GM19025 (cell line): Measurements from ENCODE around the gene EFNA2.
"Not testable (repeated sequence)": the region's sequence is repeated elsewhere in the genome, so short reads cannot be mapped to it uniquely, and the experiment has no call there.

ENCODE experiments used
- ATAC-seq: cut with Tn5 transposase; IDR thresholded peaks from one replicate; pipeline ENCODE4 v1.9.1; 2021; ENCODE audit warnings: mild to moderate bottlenecking, low read depth, moderate library complexity; ENCODE audit not compliant: unreplicated experiment

EFNA2 gene

DNA sequence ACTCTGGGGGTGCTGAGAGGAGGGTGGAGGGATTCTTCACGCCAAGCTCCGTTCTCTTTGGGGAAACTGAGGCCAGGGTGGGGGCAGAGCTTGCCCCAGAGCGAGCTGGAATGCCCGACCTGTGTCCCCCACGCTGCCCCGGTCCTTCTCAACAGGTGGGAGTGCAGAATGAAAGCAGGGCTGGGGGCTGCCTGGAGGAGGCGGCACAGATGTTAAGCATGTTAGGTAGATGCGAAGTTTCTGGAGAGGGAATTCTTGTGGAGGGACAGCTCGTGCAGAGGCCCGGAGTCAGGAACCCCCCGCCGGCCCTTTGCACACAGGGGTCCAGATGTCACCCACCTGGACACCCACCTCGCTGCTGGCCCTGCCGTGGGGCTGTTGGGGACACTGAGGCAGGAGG, 9.0 kb downstream of the EFNA2 start:
- no peak for ATAC-seq

DNA sequence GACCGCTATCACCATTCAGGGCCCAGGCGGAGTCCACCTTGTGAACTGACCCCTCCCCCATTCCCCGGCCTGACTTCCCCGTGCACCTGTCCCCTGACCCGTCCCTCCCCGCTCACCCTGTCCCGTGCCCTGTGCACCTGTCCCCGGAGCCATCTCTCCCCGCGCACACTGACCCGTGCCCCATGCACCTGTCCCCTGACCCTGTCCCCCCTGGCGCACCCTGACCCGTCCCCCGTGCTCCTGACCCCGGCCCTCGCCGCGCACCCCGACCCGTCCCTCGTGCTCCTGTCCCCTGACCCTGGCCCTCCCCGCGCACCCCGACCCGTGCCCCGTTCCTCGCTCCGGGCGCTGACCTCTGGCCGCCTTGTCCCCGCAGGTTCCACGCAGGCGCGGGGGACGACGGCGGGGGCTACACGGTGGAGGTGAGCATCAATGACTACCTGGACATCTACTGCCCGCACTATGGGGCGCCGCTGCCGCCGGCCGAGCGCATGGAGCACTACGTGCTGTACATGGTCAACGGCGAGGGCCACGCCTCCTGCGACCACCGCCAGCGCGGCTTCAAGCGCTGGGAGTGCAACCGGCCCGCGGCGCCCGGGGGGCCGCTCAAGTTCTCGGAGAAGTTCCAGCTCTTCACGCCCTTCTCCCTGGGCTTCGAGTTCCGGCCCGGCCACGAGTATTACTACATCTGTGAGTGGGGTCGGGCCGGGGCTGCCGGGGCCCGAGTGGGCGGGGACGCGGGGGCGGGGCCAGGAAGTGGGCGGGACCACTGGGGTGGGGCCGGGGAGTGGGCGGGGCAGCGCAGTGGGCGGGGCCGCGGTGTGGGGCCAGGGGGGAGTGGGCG, 9.7 kb downstream of the EFNA2 start:
- ATAC-seq, result no peak

DNA sequence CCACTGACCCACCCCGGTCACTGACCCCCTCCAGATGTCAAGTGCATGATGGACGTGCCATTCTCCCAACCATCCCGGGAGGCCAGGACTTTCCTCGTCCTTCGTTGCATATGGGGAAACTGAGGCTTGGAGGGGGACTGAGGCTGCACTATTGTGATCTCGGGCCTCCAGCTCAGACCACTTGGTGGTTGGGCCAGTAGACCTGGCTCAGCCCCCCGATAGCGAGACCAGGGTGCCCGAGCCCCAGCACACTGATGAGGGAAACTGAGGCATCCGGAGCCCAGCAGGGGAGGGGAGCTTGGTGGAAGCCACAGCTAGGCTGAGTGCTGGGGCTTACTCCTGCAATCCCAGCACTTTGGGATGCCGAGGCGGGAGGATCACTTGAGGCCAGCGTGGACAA, 10.4 kb downstream of the EFNA2 start:
- ATAC-seq, result no peak

DNA sequence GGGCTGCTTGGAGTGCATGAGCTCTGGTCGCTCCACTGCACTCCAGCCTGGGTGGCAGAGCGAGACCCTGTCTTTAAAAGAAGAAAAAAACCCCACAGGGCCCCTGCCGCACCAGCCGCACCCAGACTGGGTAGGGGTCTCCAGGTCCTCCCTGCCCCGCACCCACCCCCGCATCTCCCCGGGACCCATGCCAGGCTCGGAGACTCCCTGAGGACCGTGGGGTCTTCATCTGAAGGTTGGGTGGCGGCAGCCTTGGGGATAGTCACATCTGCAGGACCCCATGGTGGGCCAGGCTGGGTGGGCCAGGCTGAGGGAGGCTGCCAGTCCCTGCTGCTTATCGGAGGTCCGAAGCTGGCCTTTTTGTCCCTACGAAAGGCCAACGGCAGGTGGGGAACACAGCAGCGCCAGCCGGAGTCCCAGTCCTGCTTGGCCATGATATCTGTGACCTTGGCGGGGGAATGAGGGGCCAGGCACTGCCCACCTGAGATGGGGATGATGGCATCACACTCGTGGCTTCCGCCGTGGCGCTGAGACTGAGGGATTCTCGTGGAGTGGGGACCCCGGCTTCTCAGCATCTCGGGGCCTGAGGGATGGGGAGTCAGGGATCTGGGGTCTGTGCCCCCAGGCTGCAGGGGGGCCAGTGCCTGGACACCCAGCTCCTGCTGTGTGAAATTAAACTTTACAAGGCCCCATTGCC, 11.1 kb downstream of the EFNA2 start:
- ATAC-seq, result no peak

DNA sequence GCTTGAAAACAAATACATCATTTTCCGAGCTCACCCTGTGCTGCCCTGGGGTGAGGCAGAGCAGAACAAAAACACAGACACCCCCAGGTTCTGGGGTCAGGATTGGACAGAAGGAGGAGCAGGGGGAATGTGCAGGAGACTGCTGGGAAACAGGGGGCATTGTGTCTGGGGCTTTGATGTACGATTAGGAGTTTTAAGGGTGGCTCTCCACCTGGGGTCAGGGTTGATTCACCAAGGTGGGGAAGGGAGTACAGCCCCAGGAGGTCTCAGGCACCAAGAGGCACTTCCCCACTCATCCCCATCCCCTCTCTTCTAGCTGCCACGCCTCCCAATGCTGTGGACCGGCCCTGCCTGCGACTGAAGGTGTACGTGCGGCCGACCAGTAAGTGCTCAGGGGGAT, 12.6 kb downstream of the EFNA2 start:
- no peak for ATAC-seq

DNA sequence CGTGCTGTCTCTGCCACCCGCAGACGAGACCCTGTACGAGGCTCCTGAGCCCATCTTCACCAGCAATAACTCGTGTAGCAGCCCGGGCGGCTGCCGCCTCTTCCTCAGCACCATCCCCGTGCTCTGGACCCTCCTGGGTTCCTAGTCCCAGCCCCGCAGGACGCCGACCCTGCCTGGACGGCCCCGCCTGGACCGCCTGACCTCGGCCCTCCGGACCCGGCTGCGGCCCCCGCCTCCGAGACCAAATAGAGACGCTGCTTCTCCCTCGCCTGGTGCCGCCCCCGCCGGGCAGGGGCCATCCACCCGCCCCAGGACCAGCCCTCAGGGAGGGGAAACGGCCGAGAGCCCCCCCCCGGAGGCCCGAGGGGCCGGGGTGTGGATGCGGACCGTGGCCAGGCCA, 14.1 kb downstream of the EFNA2 start:
- ATAC-seq, result no peak

DNA sequence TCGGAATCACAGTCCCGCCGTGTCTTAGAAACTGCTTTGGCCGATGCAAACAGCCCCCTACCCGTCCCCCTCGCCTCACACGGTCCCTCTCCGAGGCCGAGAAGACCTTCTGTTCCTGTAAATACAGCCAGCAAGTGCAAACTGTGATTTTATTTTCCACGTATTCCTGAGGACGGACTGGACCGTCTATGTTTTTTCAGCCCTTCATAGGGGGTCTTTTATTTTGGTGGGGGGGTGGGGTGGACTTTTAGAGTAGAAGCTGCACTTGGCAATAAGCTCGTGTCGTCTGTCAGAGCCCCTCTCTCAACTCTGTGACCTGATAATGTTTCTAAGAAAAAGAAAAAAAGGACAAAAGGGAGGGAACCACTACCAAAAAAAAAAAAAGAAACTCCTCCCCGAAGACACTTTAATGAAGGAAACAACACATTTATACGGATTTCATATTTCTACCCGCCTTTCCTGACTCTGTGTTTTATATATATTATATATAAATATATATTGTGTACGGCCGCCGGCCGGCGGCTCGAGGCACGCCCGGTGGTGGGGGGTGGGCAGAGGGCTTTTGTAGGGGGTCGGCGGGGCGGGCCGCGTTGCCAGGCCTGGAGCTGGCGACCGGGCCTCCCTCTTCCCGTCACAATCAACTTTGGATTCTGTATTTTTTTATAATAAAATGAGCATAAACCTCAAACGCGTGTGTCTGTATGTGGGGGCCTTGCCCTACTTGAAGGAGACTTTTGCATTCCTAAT, 15.2 kb downstream of the EFNA2 start:
- ATAC-seq, result no peak

DNA sequence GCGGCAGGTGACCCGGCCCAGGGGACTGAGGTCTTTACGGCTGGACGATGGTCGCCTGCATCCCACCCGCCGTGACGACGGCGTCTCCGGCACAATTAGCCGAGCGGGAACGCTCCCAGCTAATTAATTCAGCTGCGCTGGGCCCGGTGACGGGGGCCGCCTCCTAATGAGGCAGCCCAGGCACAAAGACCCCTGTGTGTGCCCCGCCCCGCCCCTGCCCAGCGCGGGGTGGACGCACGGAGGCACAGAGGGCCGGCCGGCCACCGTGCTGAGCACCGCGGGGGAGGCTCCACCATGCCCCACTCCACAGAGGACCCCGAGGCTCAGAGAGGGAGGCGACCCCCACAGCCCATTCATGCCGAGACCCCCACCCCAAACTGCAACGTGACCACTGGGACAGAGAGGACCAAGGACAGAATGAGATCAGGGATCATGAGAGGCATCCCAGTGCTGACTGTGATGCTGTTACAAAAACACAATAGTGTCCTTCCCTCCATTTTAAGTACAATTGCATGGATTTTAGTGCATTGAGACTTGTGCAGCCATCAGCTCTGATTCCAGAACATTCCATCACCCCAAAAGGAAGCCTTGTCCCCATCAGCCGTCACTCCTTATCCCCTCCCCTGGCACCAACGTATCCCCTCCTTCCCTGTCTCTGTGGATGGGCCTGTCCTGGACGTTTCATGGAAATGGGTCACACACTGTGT, 17.0 kb downstream of the EFNA2 start:
- ATAC-seq, result no peak

DNA sequence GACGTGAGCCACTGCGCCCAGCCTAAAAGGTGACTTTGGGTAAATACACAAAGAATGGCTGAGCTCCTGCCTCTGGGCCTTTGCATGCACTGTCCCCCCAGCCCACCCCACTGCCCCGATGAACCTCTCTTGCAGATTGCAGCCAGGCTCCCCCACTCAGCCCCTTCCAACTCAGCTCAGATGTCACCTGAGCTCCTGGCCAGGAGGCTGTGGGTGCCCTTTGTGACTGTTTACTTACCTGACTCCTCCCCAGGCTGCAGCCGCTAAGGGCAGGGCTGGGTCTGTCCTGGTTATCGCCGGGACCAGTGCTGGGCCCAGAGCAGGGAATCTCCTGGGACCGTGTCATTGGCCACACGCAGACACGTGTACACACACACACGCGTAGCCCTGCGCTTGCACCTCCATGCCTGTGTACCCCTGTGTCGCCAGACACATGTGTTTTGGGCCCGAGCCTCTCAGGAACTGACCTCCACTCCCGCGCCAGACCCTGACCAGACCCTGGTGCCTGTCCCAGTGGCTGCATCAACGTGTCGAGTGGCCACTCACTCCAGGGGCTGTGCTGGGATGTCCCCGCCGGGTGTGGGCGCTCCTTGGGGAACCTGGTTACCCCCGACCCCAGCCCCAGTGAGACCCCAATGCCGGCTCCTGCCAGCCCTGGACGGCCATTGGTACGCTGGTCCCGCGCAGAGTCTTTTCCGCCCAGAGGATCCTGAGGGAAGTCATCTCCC, 18.7 kb downstream of the EFNA2 start:
- ATAC-seq, result no peak

DNA sequence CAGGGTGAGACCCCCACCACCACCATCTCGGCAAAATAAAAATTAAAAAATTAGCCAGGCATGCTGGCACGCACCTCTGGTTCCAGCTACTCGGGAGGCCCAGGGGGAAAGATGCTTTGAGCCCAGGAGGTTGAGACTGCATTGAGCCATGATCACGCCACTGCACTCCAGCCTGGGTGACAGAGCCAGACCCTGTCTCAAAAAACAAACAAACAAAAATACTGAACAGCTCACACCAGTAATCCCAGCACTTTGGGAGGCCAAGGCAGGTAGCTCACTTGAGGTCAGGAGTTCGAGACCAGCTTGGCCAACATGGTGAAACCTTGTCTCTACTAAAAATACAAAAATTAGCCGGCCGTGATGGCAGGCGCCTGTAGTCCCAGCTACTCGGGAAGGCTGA, 19.7 kb downstream of the EFNA2 start:
- ATAC-seq, result not testable (repeated sequence)

DNA sequence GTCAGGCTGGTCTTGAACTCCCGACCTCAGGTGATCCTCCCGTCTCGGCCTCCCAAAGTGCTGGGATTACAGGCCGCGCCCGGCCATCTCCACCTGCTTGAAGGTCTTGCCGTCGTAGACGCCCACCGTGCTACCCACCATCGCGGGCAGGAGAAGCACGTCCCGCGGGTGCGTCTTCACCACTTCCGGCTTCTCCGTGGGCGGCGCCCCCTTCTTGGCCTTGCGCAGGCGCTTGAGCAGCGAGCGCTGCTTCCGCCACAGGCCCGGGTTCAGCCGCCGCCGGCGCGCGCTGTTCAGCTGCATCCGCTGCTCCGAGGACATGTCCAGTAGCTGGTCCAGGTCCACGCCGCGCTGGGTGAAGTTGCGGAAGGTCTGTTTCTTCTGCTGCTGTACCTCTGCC, 21.6 kb downstream of the EFNA2 start:
- no peak for ATAC-seq

DNA sequence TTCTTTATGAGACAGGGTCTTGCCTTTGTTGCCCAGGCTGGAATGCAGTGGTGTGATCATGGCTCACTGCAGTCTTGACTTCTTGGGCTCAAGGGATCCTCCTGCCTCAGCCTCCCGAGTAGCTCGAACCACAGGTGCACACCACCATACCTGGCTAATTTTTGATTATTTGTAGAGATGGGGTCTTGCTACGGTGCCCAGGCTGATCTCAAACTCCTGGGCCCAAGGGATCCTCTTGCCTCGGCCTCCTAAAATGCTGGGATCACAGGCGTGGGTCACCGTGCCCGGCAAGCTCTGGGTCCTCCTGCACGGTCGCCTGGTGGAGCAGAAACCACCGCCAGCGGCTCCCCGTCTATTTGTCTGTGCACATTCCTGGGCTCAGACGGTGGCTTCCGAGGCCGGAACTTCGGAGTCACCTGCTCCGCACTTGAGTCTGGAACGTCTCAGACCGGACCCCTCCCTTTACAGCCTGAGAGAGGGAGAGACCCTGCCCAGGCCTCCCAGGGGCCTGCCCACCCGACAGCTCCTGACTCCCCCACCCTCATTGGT, 22.2 kb downstream of the EFNA2 start:
- no peak for ATAC-seq

DNA sequence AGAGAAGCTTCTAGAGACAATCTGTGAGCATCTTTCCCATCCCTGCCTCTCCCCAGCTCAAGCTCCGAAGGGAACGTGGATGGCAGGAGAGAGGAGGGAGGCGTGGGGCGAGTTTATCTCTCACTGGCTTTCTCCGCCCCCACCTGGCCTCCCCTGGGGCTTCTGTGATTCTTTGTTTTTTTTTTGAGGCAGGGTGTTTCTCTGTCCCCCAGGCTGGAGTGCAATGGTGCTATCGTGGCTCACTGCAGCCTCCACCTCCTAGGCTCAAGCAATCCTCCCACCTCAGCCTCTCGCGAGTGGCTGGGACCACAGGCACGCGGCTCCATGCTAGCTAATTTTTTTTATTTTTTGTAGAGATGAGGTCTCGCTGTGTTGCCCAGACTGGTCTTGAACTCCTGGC, 23.0 kb downstream of the EFNA2 start:
- ATAC-seq, result no peak

DNA sequence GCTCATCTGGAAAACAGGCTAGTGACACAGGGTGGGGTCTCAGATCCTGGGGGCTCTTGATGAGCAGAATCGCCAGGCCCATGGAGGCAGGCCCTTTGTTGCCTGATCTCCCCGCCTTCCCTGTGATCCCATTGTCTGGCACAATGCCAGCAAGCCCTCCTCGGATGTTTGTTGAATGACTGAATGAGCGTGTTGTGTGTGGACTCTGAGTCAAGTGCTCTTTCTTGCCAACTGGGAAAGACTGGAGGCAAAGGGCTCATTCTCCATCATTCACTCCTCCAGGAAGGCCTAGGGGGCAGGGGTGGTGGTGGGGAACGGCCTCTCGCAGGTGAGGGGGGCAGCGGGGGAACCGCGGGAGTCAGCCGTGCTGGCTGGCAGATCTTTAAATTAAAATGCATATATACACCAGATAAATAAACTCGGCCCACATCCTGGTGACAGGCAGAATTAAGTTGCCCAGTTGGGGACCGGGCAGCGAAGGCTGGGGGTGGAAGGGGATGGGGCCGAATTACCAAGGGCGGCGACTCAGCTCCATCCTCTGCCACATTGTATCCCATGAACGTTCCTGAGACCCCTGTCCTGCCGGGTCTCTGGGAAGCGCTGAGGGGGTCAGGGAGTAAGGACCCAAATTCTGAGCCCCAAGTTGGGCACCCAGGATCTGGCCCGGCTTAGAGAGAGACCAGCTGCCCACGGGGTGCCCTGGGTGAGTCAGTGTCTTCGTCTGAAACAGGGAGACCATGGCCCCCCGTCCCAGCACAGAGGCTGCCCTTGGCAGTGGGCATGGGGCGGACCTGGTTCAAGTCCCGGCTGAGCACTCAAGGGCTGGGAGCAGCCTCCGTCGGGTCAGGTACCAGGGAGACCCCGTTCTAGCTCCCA, 24.5 kb downstream of the EFNA2 start:
- ATAC-seq, result no peak

DNA sequence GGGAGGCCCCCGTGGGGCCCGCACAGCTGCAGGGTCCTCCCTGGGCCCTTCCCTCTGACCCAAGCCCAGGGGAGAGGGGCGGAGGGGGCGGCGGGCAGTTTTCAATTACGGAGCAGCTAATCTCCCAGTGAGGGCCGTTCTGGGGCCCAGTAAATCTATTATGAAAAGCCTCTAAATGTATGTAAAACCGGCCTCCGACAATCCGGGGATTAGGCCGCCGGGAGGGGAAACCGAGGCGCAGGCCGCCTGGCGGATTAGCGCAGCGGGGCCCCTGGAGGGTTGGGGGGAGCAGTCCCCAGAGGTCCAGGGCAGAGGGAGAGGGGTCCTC, 25.1 kb downstream of the EFNA2 start:
- ATAC-seq, result no peak

DNA sequence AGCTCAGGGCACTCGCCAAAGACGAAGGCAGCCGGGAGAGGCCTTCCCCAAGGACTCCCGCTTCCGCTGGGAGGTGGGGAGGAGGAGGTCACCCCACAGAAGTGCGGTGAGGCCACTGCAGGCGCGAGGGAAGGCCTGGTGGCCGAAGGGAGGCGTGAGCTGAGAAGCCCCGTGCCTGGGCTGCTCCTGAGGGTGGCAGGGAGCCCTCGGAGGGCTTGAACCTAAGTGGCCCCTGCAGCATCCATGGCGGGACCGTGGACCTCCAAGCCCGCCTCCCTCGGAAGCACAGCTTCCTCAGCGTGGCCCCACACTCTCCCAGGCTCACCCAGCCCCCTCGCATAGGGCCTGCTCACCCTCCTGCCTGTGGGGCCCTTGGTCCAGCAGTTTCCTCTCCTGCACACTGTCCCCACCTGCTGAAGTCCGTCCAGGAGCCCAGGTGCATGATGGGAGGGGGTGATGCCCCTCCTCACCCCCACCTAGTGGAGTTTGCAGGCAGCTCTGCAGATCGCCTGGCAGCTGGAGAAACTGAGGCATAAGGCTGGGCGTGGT, 25.9 kb downstream of the EFNA2 start:
- ATAC-seq, result no peak

DNA sequence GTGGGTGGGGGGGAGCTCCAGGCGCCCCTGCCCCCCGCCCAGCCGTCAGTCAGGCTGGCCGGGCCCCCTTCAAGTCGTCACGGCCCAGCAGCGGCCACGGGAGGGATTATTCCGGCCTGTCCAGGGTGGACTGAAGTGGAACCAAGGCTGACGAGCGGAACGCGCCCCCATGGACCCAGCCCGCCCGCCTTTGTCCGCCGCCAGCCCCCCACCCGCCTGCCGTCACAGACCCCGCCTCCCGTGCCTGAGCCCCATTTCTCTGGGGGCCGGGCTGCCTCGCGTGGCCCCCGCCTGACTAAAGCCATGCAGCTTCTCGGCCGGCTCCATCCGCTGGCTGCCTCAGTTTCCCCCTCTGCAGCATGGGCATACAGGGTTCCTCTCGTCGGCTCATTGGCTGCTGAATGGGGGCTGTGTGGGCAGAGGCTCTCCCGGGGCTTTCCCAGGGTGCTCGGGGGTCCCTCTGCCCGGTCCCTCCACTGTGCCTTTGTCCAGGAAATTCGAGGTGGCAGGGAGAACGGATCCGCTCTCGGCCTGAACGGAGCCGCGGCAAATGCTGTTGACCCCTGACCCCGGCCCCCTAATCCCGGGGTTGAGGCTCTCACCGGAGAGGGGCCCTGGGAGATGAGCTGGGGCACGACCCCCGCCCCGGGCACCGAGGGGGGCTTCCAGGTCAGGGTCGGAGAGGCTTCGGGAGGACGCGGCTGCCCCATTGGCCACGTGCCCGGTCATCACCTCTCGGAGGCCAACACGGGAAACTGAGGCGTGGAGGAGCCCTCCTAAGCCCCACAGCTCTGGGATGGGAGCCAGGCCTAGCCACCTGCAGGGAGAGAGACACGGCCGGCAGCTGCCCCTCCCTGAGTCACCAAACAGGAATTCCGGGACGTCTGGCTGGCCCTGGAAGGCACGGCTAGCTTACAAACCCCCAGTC, 27.4 kb downstream of the EFNA2 start:
- ATAC-seq, result no peak
